ENCODE data around the gene NCL.
A peak's percentile ranks its signal among the peaks of the same experiment; 100 is the strongest.

DNA sequence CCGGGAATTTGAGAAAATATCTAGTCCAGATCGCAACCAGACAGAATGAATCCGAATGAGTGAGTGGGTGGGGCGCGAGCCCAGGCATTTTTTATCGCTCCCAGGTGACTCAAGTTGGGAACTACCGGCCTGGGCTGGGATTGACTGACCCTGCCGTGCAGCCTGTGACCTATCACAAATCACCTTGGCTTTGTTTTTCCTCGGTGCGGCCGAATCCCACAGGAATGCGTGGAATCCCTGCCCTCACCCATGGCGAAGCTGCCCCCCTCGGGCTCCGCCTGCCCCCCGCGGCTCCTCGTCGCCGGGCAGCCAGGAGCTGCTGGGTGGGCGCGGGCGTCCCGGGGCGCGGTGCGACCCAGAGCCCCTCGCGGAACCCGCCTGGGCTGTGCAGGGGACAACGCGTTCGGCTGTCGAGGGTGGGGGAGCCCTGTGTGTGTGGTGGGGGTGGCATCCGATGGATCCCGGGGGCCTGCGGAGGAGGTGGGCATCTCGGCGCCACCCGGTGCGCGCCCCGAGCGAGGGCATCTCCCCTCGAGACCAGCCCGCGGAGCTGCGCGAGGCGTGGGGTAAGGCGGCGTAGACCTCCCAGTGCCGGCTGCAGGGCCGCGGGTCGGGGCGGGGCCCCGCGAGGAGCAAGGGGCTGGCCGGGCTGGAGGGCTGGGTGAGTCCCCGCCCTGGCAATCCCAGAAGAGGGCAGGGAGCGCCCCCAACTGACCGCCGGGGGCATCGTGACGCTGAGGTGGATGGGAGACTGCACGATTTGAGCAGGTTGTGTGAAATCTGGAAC, 52.3 kb downstream of the NCL start:
- TF ChIP-seq CTCF (conservative IDR thresholded peaks at IDR 0.05; ENCODE audit: low read depth, low read length) (peak; percentile 98), SMC3 (IDR thresholded peaks at IDR 0.05; ENCODE audit: low read depth, low read length) (peak; percentile 86), POLR2A (IDR thresholded peaks at IDR 0.05; ENCODE audit: low read depth, low read length) (no peak), NFE2L2 (IDR thresholded peaks at IDR 0.05; ENCODE audit: low read depth, low read length) (no peak), CEBPB (IDR thresholded peaks at IDR 0.05; ENCODE audit: low read depth, low read length) (no peak), CHD1 (IDR thresholded peaks at IDR 0.05; ENCODE audit: low read depth, low read length) (no peak), BHLHE40 (IDR thresholded peaks at IDR 0.05; ENCODE audit: low read depth, low read length) (no peak), MXI1 (IDR thresholded peaks at IDR 0.05; ENCODE audit: borderline replicate concordance, low read depth, low read length) (0 out of 2 replicates have a peak, but pooled peaks have one; percentile 65), RAD21 (IDR thresholded peaks at IDR 0.05; ENCODE audit: low read length) (peak; percentile 93)
